Astrocyte of the cerebellum (primary cell): ENCODE data around the gene FAM83F.

ENCODE experiments used
- DNase-seq: peaks from one replicate; pipeline ENCODE4 v3.0.0-alpha.2; 2011; ENCODE audit warnings: low read depth
- H3K4me3 ChIP-seq: 2 replicates; pipeline ENCODE4 v1.5.1; 2011; ENCODE audit warnings: mild to moderate bottlenecking, low read depth, low read length, moderate library complexity
- CTCF ChIP-seq: IDR thresholded peaks from 2 replicates; pipeline ENCODE4 v1.5.1; 2012; ENCODE audit warnings: low read length, low read depth, moderate library complexity, mild to moderate bottlenecking; ENCODE audit errors: missing control alignments
- in situ Hi-C: cut with HindIII; loops from 2 replicates; pipeline ENCODE4 v1.10.0; 2017; ENCODE audit warnings: low sequenced_read_pairs

FAM83F gene

DNA sequence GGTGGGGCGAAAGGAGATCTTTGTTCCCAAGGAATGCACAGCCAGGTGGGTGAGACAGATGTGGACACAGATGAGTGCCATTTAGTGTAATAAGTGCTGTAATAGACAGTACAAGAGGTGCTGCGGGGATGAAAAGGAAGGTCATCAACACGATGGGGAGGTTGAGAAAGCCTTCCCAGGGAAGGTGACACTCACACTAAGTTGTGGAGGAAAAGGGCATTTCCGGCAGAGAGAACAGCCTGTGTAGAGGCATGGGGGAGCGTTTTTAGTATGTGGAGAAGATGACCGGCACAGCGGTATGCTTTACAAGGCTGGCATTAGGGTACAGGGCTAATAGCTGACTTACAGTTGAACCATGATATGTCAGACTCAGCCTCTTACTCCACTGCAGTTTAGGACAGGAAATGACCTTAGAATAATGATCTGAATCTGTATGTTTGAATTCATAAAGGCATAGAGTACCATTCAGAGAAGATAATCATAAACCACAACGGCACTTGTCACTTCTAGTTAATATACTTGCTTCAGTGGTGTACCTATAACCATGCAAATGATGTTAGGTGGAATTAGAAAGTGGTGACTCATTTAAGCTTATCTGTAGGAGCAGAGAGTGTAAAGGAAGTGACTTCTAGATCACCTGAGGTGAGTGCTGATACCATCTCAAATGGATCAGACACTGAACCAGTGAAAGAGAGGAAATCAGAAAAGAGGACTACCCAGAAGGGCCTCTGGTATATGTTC lies 60.6 kb downstream of the FAM83F start:
- no peak for DNase-seq
- no peak for TF ChIP-seq CTCF
- in situ Hi-C loops, result no loop called here
- H3K4me3 ChIP-seq, result no peak overlapping the region

GRCh38 chr22:40056154-40056553 lies 61.4 kb downstream of the FAM83F start:
- no peak for TF ChIP-seq CTCF
- H3K4me3 ChIP-seq, result no peak overlapping the region
- in situ Hi-C loops, result no loop called here
- DNase-seq, result no peak

- in situ Hi-C loops, result no loop called here
- no peak overlapping the region for H3K4me3 ChIP-seq
- TF ChIP-seq CTCF, result no peak
- no peak for DNase-seq
These were observed 61.8 kb downstream of the FAM83F start for GRCh38 chr22:40056559-40056958.

DNA sequence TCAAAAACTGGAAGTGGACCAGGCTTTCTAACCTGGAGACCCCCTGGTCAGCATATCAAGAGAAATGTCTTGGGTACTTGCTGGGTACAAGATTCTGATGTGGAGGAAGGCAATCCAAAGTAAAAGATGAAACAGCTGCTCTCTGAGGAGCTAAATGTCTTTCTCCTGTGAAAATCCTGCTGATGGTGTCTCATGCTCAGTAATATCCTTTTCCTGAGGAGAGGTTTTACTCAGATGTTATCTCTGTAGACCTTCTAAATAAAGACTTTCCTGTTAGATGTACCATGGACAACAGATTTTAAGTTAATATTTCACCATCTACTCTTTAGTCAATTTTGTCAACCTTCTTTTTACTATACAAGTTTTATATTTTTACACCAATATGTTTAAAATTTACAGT lies 62.9 kb downstream of the FAM83F start:
- DNase-seq, result no peak
- H3K4me3 ChIP-seq, result no peak overlapping the region
- TF ChIP-seq CTCF, result no peak
- in situ Hi-C loops, result no loop called here

GRCh38 chr22:40058265-40058664 lies 63.5 kb downstream of the FAM83F start:
- no peak for TF ChIP-seq CTCF
- DNase-seq, result no peak
- in situ Hi-C loops, result no loop called here
- H3K4me3 ChIP-seq, result no peak overlapping the region

GRCh38 chr22:40065981-40066380 lies 71.2 kb downstream of the FAM83F start:
- no peak for TF ChIP-seq CTCF
- no peak for DNase-seq
- H3K4me3 ChIP-seq, result no peak overlapping the region
- in situ Hi-C loops, result no loop called here
